ENCODE measurements around the gene PARD6A. TPM values are rescaled to one million over a fixed set of nuclear protein-coding genes. Genes with fewer than 3 reads are reported as not detected.

Gene PARD6A
- total RNA-seq, 1 donor from 2014 or later, result 1.8 TPM

GRCh38 chr16:67697422-67698185 lies 36.8 kb downstream of the PARD6A start:
- peak; percentile 60 for ATAC-seq

GRCh38 chr16:67699265-67699664 lies 38.5 kb downstream of the PARD6A start:
- ATAC-seq, result no peak

- ATAC-seq, result no peak
Observed at GRCh38 chr16:67701420-67701819, 40.7 kb downstream of the PARD6A start.

- ATAC-seq, result no peak
Observed at GRCh38 chr16:67702130-67702529, 41.4 kb downstream of the PARD6A start.

GRCh38 chr16:67703626-67704025 lies 42.9 kb downstream of the PARD6A start:
- no peak for ATAC-seq

- ATAC-seq, result no peak
Observed at GRCh38 chr16:67704110-67704509, 43.4 kb downstream of the PARD6A start.

GRCh38 chr16:67707210-67707609 lies 46.5 kb downstream of the PARD6A start:
- ATAC-seq, result no peak

- no peak for ATAC-seq
Observed at GRCh38 chr16:67707790-67708189, 47.0 kb downstream of the PARD6A start.

GRCh38 chr16:67708368-67708771 lies 47.6 kb downstream of the PARD6A start:
- peak; percentile 87 for ATAC-seq

GRCh38 chr16:67709050-67709449 lies 48.3 kb downstream of the PARD6A start:
- no peak for ATAC-seq

GRCh38 chr16:67710607-67711006 lies 49.8 kb downstream of the PARD6A start:
- no peak for ATAC-seq

Other genes starting within 250 kb of the PARD6A start
- gene ZDHHC1, start 244.5 kb upstream of the PARD6A start, total RNA-seq, result 3.8 TPM
- gene HSD11B2, start 229.8 kb upstream of the PARD6A start, total RNA-seq, result 6.6 TPM
- 80.9 TPM for gene ATP6V0D1, start 179.8 kb upstream of the PARD6A start, total RNA-seq
- gene AGRP, start 177.4 kb upstream of the PARD6A start, total RNA-seq, result not detected
- 14.3 TPM for gene RIPOR1, start 132.1 kb upstream of the PARD6A start, total RNA-seq
- gene CTCF, start 98.4 kb upstream of the PARD6A start, total RNA-seq, result 28.3 TPM
- gene CARMIL2, start 15.8 kb upstream of the PARD6A start, total RNA-seq, result 2.4 TPM
- gene ACD, start 700 bp upstream of the PARD6A start, total RNA-seq, result 7.8 TPM
- 3.8 TPM for gene ENKD1, start 5.8 kb downstream of the PARD6A start, total RNA-seq
- 0.84 TPM for gene C16orf86, start 5.9 kb downstream of the PARD6A start, total RNA-seq
- gene GFOD2, start 58.4 kb downstream of the PARD6A start, total RNA-seq, result 25.4 TPM
- 20.1 TPM for gene RANBP10, start 145.6 kb downstream of the PARD6A start, total RNA-seq
- gene TSNAXIP1, start 145.9 kb downstream of the PARD6A start, total RNA-seq, result 0.40 TPM
- gene THAP11, start 181.4 kb downstream of the PARD6A start, total RNA-seq, result 16.8 TPM
- gene NUTF2, start 186.0 kb downstream of the PARD6A start, total RNA-seq, result 65.2 TPM
- 16.5 TPM for gene CENPT, start 186.7 kb downstream of the PARD6A start, total RNA-seq
- gene EDC4, start 212.1 kb downstream of the PARD6A start, total RNA-seq, result 32.7 TPM
- not detected for gene NRN1L, start 223.9 kb downstream of the PARD6A start, total RNA-seq
- 15.5 TPM for gene PSKH1, start 232.3 kb downstream of the PARD6A start, total RNA-seq

Data from esophagus mucosa (tissue), 1 donor.